SK-N-SH (cell line): Measurements from ENCODE around the gene CXCL17. TPM values are rescaled to one million over a fixed set of nuclear protein-coding genes. Genes with fewer than 3 reads are reported as not detected.

Experiments used
- CTCF ChIA-PET: fragments of 300-600, 350-600 bp; formaldehyde crosslinking; extraction: SDS; loops from one replicate; lab custom pipeline; 2021; lab: Yijun Ruan, JAX
- POLR2A ChIA-PET: fragments of 350-600 bp; sonication (Branson Sonifier 250); formaldehyde crosslinking; extraction: SDS; loops from one replicate; lab custom pipeline; 2020; ENCODE audit warnings: antibody characterized with exemption, inconsistent platforms; lab: Yijun Ruan, JAX
- DNase-seq: peaks from one replicate; pipeline ENCODE4 v3.0.0; 2012
- H2AFZ ChIP-seq: fragments of 200-600 bp; sonication (generic); 2 replicates; pipeline ENCODE4 v1.8.1; 2016; ENCODE audit warnings: antibody characterized with exemption, mild to moderate bottlenecking, low read depth
- H3F3A ChIP-seq: fragments of 200-600 bp; sonication (generic); replicated peaks from 2 replicates; pipeline ENCODE3; 2016; ENCODE audit warnings: antibody characterized with exemption, mild to moderate bottlenecking; ENCODE audit not compliant: insufficient read depth
- H3K27ac ChIP-seq, 2 experiments: fragments of 200-500 bp in 1 of 2; fragments of 200-600 bp in 1 of 2; sonication (Bioruptor generic) in 1 of 2; sonication (generic), shearing (Covaris generic) in 1 of 2; 2 replicates each; pipeline versions ENCODE4 v1.5.1 to v1.6.1; 2014 to 2016; ENCODE audit warnings: low read depth in 2 of 2, inconsistent platforms in 1 of 2, low read length in 1 of 2, mild to moderate bottlenecking in 1 of 2, mixed read lengths in 1 of 2
- H3K27me3 ChIP-seq: fragments of 200-600 bp; sonication (generic), shearing (Covaris generic); 2 replicates; pipeline ENCODE4 v1.6.1; 2016; ENCODE audit warnings: mixed run types; ENCODE audit not compliant: insufficient read depth
- H3K36me3 ChIP-seq, 2 experiments: fragments of 200-500 bp in 1 of 2; fragments of 200-600 bp in 1 of 2; sonication (Bioruptor generic) in 1 of 2; sonication (generic) in 1 of 2; replicated peaks in 1 of 2; 2 replicates each; pipeline versions ENCODE3 to v1.5.1; 2014 to 2016; ENCODE audit warnings: low read length in 1 of 2, mild to moderate bottlenecking in 1 of 2; ENCODE audit not compliant: insufficient read depth in 2 of 2, control insufficient read depth in 1 of 2
- H3K4me1 ChIP-seq, 2 experiments: fragments of 200-500 bp in 1 of 2; fragments of 200-600 bp in 1 of 2; sonication (Bioruptor generic) in 1 of 2; sonication (generic), shearing (Covaris generic) in 1 of 2; 2 replicates each; pipeline versions ENCODE4 v1.5.1 to v1.6.1; 2014 to 2016; ENCODE audit warnings: low read depth in 1 of 2, low read length in 1 of 2, mixed run types in 1 of 2; ENCODE audit not compliant: insufficient read depth in 2 of 2, control insufficient read depth in 1 of 2
- H3K4me2 ChIP-seq: fragments of 200-600 bp; sonication (generic), shearing (Covaris generic); 2 replicates; pipeline ENCODE4 v1.6.1; 2017; ENCODE audit warnings: mixed run types
- H3K4me3 ChIP-seq, 2 experiments: fragments of 200-500 bp in 1 of 2; fragments of 200-600 bp in 1 of 2; sonication (Bioruptor generic) in 1 of 2; sonication (generic), shearing (Covaris generic) in 1 of 2; 2 replicates each; pipeline versions ENCODE4 v1.5.1 to v1.8.1; 2014 to 2016; ENCODE audit warnings: low read depth in 2 of 2, inconsistent platforms in 1 of 2, low read length in 1 of 2, mild to moderate bottlenecking in 1 of 2, mixed read lengths in 1 of 2, moderate library complexity in 1 of 2
- H3K79me2 ChIP-seq: fragments of 200-600 bp; sonication (generic); 2 replicates; pipeline ENCODE4 v1.8.1; 2017; ENCODE audit warnings: mild to moderate bottlenecking; ENCODE audit not compliant: insufficient read depth
- H3K9ac ChIP-seq: fragments of 200-600 bp; sonication (generic); 2 replicates; pipeline ENCODE4 v1.6.1; 2017; ENCODE audit warnings: mixed run types
- H3K9me2 ChIP-seq: fragments of 200-600 bp; sonication (generic); 2 replicates; pipeline ENCODE4 v1.6.1; 2017; ENCODE audit warnings: mixed run types
- H3K9me3 ChIP-seq: fragments of 200-600 bp; sonication (generic); 2 replicates; pipeline ENCODE4 v1.6.1; 2017; ENCODE audit warnings: mixed run types, mild to moderate bottlenecking, moderate library complexity
- H4K20me1 ChIP-seq: fragments of 200-600 bp; sonication (generic); 2 replicates; pipeline ENCODE4 v1.6.1; 2017; ENCODE audit warnings: mild to moderate bottlenecking, mixed run types; ENCODE audit not compliant: insufficient read depth
- EP300 ChIP-seq, 2 experiments: IDR thresholded peaks; 2 replicates each; pipeline versions ENCODE4 v1.4.0 to v1.6.1; 2012; ENCODE audit warnings: borderline replicate concordance in 1 of 2, low read depth in 1 of 2, low read length in 1 of 2
- EZH2phosphoT487 ChIP-seq: fragments of 200-600 bp; sonication (generic); IDR thresholded peaks from 2 replicates; pipeline ENCODE4 v1.6.1; 2017; ENCODE audit warnings: low read depth, mixed run types, mild to moderate bottlenecking, antibody characterized with exemption, moderate library complexity, borderline replicate concordance
- FOXM1 ChIP-seq: IDR thresholded peaks from 2 replicates; pipeline ENCODE4 v1.4.0; 2012; ENCODE audit warnings: low read depth, mild to moderate bottlenecking
- GABPA ChIP-seq: IDR thresholded peaks from 2 replicates; pipeline ENCODE4 v1.4.0; 2012; ENCODE audit warnings: low read depth, mild to moderate bottlenecking
- JUND ChIP-seq: IDR thresholded peaks from 2 replicates; pipeline ENCODE4 v1.4.0; 2012
- MEF2A ChIP-seq: IDR thresholded peaks from 2 replicates; pipeline ENCODE4 v1.4.0; 2012; ENCODE audit warnings: low read depth, borderline replicate concordance
- MXI1 ChIP-seq: IDR thresholded peaks from 2 replicates; pipeline ENCODE4 v1.6.1; 2012; ENCODE audit warnings: mild to moderate bottlenecking, low read depth, low read length, improper control_type of control experiment
- NRF1 ChIP-seq: IDR thresholded peaks from 2 replicates; pipeline ENCODE4 v1.6.1; 2012; ENCODE audit warnings: low read depth, mild to moderate bottlenecking, low read length
- POLR2AphosphoS5 ChIP-seq: IDR thresholded peaks from 2 replicates; pipeline ENCODE4 v1.6.1; 2012; ENCODE audit warnings: low read depth, low read length
- RAD21 ChIP-seq: IDR thresholded peaks from 2 replicates; pipeline ENCODE4 v1.6.1; 2012; ENCODE audit warnings: mild to moderate bottlenecking, low read length
- RCOR1 ChIP-seq: fragments of 150-350 bp; IDR thresholded peaks from 2 replicates; pipeline ENCODE4 v1.6.1; 2017; ENCODE audit warnings: antibody characterized with exemption, low read length
- RXRA ChIP-seq: IDR thresholded peaks from 2 replicates; pipeline ENCODE4 v1.4.0; 2012; ENCODE audit warnings: low read depth, mild to moderate bottlenecking, borderline replicate concordance
- SMC3 ChIP-seq: IDR thresholded peaks from 2 replicates; pipeline ENCODE4 v1.6.1; 2012; ENCODE audit warnings: low read depth, low read length, improper control_type of control experiment
- TAF1 ChIP-seq: IDR thresholded peaks from 2 replicates; pipeline ENCODE4 v1.6.1; 2012; ENCODE audit warnings: low read depth, mild to moderate bottlenecking, low read length, moderate library complexity, borderline replicate concordance
- TCF12 ChIP-seq: IDR thresholded peaks from 2 replicates; pipeline ENCODE4 v1.4.0; 2012
- TEAD4 ChIP-seq: IDR thresholded peaks from 2 replicates; pipeline ENCODE4 v1.4.0; 2012; ENCODE audit warnings: mild to moderate bottlenecking, borderline replicate concordance; ENCODE audit not compliant: insufficient read depth
- WGBS: methylation state at CpG from one replicate; pipeline ENCODE4 v1.1.6; 2017; ENCODE audit warnings: low lambda C conversion rate; 5-methylcytosine and 5-hydroxymethylcytosine counted together
- polyA plus RNA-seq, 3 experiments: library from polyadenylated mRNA; depleted of rRNA; stranded (reverse); fragments of >200 nt; gene quantifications; 2 replicates each; pipeline ENCODE4 v1.2.3, GENCODE V29; 2012
- TF ChIP-seq, protein P1 (sequence below): fragments of 150-350 bp; IDR thresholded peaks from 2 replicates; pipeline ENCODE4 v1.6.1; 2016; ENCODE audit warnings: mild to moderate bottlenecking, low read depth, low read length
- TF ChIP-seq, protein P2 (sequence below): IDR thresholded peaks from 2 replicates; pipeline ENCODE4 v1.4.0; 2012; ENCODE audit warnings: low read depth, borderline replicate concordance
- TF ChIP-seq, protein P3 (sequence below): IDR thresholded peaks from 2 replicates; pipeline ENCODE4 v1.6.1; 2012; ENCODE audit warnings: mild to moderate bottlenecking, low read depth, low read length, moderate library complexity
- TF ChIP-seq, protein P4 (sequence below): fragments of 150-350 bp; IDR thresholded peaks from 2 replicates; pipeline ENCODE4 v1.6.1; 2017; ENCODE audit warnings: antibody characterized with exemption, low read length, low read depth, borderline replicate concordance

CXCL17 gene
- polyA plus RNA-seq, 1 of the 3 experiments (the other 2 are of a cell fraction): not detected

DNA sequence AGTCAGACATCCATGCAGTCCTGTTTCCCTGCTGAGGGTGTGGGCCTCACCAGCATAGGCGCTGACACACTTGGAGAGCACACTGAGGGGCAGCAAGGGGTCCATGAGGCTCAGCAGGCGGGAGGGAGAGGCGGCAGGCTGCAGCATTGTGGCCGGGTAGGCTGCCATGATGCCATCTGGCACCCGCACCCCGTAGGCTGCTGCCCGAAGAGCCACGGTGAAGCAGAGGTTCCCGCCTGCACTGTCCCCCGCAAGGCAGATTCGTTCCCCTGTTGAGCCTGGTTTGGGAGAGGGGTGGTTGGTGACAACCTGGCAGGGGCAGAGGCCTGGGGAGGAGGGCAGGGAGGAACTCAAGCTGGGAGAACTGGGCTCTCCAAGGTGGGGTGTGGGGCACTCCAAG is 36.6 kb downstream of the CXCL17 start:
- Histone ChIP-seq H3K9me3 (no peaks in the 10 kb centered on the region), H2AFZ (no peak overlapping the region)
- TF ChIP-seq POLR2AphosphoS5 (no peak), RAD21 (no peak), RCOR1 (no peak), MXI1 (no peak), TCF12 (no peak), SMC3 (no peak), EP300 (IDR thresholded peaks at IDR 0.05; ENCODE audit: borderline replicate concordance in 1 of 2, low read depth in 1 of 2, low read length in 1 of 2) (no peak), TEAD4 (no peak), GABPA (no peak), RXRA (no peak), EZH2phosphoT487 (no peak), TAF1 (no peak), JUND (no peak), NRF1 (no peak), FOXM1 (no peak), MEF2A (no peak)
- TF ChIP-seq, protein P1, sequence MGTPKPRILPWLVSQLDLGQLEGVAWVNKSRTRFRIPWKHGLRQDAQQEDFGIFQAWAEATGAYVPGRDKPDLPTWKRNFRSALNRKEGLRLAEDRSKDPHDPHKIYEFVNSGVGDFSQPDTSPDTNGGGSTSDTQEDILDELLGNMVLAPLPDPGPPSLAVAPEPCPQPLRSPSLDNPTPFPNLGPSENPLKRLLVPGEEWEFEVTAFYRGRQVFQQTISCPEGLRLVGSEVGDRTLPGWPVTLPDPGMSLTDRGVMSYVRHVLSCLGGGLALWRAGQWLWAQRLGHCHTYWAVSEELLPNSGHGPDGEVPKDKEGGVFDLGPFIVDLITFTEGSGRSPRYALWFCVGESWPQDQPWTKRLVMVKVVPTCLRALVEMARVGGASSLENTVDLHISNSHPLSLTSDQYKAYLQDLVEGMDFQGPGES: no peak
- TF ChIP-seq, protein P2, sequence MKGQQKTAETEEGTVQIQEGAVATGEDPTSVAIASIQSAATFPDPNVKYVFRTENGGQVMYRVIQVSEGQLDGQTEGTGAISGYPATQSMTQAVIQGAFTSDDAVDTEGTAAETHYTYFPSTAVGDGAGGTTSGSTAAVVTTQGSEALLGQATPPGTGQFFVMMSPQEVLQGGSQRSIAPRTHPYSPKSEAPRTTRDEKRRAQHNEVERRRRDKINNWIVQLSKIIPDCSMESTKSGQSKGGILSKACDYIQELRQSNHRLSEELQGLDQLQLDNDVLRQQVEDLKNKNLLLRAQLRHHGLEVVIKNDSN: no peak
- TF ChIP-seq, protein P3, sequence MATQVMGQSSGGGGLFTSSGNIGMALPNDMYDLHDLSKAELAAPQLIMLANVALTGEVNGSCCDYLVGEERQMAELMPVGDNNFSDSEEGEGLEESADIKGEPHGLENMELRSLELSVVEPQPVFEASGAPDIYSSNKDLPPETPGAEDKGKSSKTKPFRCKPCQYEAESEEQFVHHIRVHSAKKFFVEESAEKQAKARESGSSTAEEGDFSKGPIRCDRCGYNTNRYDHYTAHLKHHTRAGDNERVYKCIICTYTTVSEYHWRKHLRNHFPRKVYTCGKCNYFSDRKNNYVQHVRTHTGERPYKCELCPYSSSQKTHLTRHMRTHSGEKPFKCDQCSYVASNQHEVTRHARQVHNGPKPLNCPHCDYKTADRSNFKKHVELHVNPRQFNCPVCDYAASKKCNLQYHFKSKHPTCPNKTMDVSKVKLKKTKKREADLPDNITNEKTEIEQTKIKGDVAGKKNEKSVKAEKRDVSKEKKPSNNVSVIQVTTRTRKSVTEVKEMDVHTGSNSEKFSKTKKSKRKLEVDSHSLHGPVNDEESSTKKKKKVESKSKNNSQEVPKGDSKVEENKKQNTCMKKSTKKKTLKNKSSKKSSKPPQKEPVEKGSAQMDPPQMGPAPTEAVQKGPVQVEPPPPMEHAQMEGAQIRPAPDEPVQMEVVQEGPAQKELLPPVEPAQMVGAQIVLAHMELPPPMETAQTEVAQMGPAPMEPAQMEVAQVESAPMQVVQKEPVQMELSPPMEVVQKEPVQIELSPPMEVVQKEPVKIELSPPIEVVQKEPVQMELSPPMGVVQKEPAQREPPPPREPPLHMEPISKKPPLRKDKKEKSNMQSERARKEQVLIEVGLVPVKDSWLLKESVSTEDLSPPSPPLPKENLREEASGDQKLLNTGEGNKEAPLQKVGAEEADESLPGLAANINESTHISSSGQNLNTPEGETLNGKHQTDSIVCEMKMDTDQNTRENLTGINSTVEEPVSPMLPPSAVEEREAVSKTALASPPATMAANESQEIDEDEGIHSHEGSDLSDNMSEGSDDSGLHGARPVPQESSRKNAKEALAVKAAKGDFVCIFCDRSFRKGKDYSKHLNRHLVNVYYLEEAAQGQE: no peak
- TF ChIP-seq, protein P4, sequence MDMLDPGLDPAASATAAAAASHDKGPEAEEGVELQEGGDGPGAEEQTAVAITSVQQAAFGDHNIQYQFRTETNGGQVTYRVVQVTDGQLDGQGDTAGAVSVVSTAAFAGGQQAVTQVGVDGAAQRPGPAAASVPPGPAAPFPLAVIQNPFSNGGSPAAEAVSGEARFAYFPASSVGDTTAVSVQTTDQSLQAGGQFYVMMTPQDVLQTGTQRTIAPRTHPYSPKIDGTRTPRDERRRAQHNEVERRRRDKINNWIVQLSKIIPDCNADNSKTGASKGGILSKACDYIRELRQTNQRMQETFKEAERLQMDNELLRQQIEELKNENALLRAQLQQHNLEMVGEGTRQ: no peak
- TF ChIP-seq, all 33 proteins: peak for 0
- POLR2A ChIA-PET: no interaction called here
- no peak overlapping the region for H3K4me2 ChIP-seq
- H3K9me2 ChIP-seq: no peaks in the 10 kb centered on the region
- no peak overlapping the region for H3K9ac ChIP-seq
- no peaks in the 10 kb centered on the region for H4K20me1 ChIP-seq
- WGBS: 90% methylated on average over 4 of the region's 11 CpGs
- no peaks in the 10 kb centered on the region for H3K79me2 ChIP-seq
- CTCF ChIA-PET: interaction anchor here (1.6 kb wide), 2 partner anchors 14 to 32 kb away, joined by 4 to 6 read pairs; no protein-coding TSS in a partner anchor
- no peak overlapping the region for H3K4me3 ChIP-seq
- no peak for DNase-seq
- no peaks in the 10 kb centered on the region for H3K27me3 ChIP-seq
- peaks cover 1% of the 10 kb centered on the region for H3F3A ChIP-seq
- peaks cover 0 to 7% of the 10 kb centered on the region in 2 experiments for H3K36me3 ChIP-seq
- peaks cover 0 to 16% of the 10 kb centered on the region in 2 experiments; a peak in 1 of 4 replicates for H3K4me1 ChIP-seq
- H3K27ac ChIP-seq: no peak overlapping the region
